Amygdala (tissue), 56 donors: ENCODE data around the gene ACOXL.
A peak's percentile ranks its signal among the peaks of the same experiment; 100 is the strongest.

Source experiments
- DNase-seq, 56 donors: peaks; one replicate each; lab custom pipeline; 2025; lab: John Stamatoyannopoulos, UW

Gene ACOXL

DNA sequence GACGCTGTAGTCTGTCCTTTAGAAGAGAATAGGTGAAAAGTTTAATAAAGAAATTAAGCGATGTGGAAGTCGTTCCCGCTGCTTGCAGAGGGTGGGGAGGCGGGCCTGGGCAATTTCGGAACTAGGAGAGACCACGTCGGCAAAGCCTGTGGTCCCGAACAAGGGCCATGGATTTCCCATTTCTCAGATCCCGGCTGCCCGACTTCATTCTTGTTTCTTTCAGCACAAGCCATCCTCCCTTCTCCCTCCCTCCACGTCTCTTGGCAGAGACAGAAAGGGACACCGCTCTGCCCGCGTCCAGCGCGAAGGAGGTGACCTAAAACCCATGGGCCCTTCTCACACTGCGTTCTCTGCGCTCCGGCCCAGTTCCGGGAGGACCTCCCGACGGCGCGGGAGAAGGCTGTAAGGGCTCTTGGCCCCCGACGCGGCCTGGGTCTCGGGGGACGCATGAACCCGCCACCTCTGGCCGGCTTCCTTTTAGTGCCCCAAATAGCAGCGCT lies 386.2 kb downstream of the ACOXL start:
- no peak for DNase-seq

DNA sequence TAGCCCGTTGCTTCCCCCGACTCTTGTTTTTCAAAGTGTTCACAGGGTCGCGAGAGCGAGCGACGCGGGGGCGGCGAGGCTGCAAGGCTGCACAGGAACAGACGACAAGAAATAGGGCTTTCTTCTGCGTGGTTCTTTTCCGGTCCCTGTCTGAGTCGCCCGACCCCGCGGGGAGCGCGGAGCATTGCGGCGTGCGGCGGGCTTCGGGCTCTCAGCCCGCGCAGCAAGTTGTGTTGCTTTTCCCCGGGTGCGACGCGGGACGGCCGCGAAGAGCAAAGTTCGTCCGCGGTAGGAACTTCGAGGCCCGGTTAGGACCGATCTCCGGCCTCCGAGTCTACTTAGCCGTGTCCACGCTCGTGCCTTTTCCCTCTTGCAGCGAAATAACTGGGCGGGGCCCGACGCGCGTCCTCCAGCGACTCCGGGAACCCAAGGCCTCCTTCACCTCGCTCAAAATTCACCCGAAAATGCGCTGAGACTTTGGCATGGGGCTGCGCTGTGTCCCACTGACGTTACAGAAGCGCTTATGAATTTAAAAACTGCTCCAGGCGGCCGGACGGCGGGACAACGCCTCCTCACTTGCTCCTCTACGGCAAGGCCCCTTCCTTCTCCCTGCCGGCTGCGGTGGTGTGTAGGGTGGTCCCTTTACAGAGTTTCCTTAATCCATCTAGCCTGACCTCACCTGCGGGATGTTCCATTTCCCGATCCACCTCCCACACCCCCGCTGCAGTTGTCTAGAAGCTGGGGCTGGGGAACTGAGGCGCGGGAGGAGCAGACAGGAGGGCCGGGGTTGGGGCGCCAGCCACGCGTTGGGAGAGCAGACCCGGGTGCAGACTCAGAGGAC lies 386.8 kb downstream of the ACOXL start:
- no peak for DNase-seq

- DNase-seq: no peak
These were observed 387.5 kb downstream of the ACOXL start for GRCh38 chr2:111119822-111120252.

GRCh38 chr2:111120253-111121027 lies 388.1 kb downstream of the ACOXL start, which contains the start of gene BCL2L11:
TSS of gene BCL2L11 (plus strand) at chr2:111120914. CDS start at chr2:111123746, 2,832 bp downstream.
- DNase-seq: peak in 53 of 56 donors; percentile 23 to 89 (median 70)

- peak in 14 of 56 donors; percentile 19 to 66 (median 46) for DNase-seq
These were observed 388.9 kb downstream of the ACOXL start for GRCh38 chr2:111121028-111121827.

GRCh38 chr2:111121828-111122630 lies 389.7 kb downstream of the ACOXL start:
- peak in 54 of 56 donors; percentile 24 to 89 (median 74) for DNase-seq

GRCh38 chr2:111122631-111123421 lies 390.5 kb downstream of the ACOXL start:
- peak in 51 of 56 donors; percentile 10 to 80 (median 54) for DNase-seq

- no peak for DNase-seq
These were observed 391.4 kb downstream of the ACOXL start for GRCh38 chr2:111123751-111124150.

DNA sequence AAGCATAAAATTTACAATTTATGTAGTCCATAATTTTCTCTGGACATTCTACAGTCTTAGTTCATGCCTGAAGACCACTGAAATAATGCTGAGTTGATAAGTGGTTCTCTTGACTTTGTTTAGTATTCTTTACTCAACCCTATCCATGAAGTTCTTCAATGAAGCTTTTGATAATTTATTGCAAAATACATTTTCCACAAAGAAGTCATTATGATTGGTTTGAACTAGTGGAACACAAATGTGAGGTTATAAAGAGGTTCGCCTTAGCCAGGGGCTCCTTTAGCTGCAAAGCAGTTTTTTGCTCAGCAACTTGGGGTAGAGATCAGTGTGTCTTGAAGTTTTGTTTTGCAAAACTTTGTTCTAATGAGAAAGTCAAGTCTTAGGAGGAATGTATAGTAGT lies 394.2 kb downstream of the ACOXL start:
- DNase-seq: no peak

GRCh38 chr2:111127351-111127750 lies 395.0 kb downstream of the ACOXL start:
- DNase-seq: no peak

GRCh38 chr2:111128096-111128495 lies 395.7 kb downstream of the ACOXL start:
- DNase-seq: no peak

GRCh38 chr2:111133603-111134002 lies 401.2 kb downstream of the ACOXL start:
- DNase-seq: no peak

GRCh38 chr2:111134055-111134454 lies 401.7 kb downstream of the ACOXL start:
- DNase-seq: no peak

DNA sequence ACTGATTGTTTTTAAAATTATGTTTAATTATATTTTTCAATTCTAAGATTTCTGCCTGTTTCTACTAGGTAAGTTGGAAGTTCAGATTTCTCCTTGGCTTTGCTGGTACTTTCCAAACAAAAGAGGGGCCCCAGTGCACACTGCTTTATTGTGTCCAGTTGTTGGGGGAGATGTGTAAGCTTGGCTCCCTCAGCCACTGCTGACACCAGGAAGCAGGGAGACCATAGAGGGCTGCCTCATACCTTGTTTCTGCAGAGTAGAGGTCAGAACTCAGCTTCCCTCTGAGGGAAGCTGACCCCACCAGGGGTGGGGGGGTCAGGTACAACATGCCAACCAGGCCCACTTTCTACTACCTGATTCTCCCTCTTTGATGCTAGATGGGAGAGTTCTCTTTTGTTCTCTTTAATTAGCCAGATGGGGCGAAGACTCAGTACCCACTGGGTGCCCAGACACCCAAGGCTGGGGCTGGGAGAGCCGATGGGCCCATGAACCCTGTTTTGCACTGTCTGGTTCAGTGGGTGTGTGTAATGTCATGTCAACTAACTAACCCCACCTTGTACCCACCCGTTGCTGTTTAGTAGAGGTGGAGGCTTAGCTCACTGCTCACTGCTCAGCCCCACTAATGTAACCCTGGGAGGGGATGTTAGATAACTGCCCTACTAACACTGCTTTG lies 403.0 kb downstream of the ACOXL start:
- DNase-seq: no peak

DNA sequence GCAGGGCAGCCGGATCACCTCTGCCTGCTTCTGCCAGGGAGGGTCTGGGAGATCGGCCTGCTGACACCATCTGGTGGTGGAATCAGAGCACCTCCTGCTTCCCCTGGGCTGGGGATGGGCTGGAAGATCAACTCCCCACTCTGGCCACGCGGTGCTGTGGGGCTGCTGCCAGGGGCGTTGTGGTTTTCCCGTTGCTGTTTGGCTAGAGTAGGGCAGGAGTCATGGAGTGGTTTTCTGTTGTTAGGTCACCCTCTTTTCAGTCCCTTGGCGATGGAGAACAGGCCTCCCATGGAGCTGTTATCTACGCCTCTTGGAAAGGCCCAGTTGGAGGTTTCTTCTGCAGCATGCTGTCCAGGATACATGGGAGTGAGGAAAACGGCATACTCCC lies 403.5 kb downstream of the ACOXL start:
- no peak for DNase-seq

DNA sequence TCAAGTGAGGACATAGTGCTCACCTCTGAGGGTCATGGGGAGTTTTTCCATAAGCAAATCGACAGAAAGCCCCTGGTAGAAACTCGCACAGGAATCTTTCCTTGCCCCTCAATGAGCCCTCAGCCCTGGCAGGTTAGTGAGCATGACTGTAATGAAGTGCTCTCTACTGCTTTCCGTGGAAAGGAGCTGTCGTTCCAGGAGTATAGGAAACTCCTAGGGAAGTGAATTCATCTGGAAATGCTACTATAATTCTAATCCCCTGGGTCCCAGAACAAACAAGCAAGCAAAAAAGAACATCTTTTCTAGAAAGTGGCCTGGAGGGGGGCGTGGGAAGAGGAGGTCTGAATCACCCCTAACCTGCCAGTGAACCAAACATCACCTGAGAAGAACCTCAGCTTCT lies 406.5 kb downstream of the ACOXL start:
- no peak for DNase-seq

GRCh38 chr2:111139637-111140317 lies 407.4 kb downstream of the ACOXL start:
- no peak for DNase-seq

- DNase-seq: no peak
These were observed 408.4 kb downstream of the ACOXL start for GRCh38 chr2:111140815-111141214.
